Mesodermal cell (in vitro differentiated cells): Measurements from ENCODE around the gene TPSB2.

ENCODE experiments used
- H3K27ac ChIP-seq: 2 replicates; pipeline ENCODE4 v1.7.0; 2013; ENCODE audit warnings: mild to moderate bottlenecking, low read depth, low read length, moderate library complexity; ENCODE audit not compliant: severe bottlenecking
- H3K36me3 ChIP-seq: 2 replicates; pipeline ENCODE4 v1.7.1; 2013; ENCODE audit warnings: mild to moderate bottlenecking, low read length, moderate library complexity; ENCODE audit not compliant: control insufficient read depth, insufficient read depth
- H3K4me1 ChIP-seq: one replicate; pipeline ENCODE4 v1.7.1; 2013; ENCODE audit warnings: mild to moderate bottlenecking, low read length; ENCODE audit not compliant: insufficient read depth, control insufficient read depth, poor library complexity, severe bottlenecking
- H3K4me3 ChIP-seq: 2 replicates; pipeline ENCODE4 v1.7.0; 2013; ENCODE audit warnings: low read length, control low read depth, mild to moderate bottlenecking; ENCODE audit not compliant: insufficient read depth, poor library complexity, severe bottlenecking; ENCODE audit errors: extremely low read depth
- H3K9me3 ChIP-seq: 2 replicates; pipeline ENCODE4 v1.7.1; 2013; ENCODE audit warnings: mild to moderate bottlenecking, low read length, moderate library complexity; ENCODE audit not compliant: control insufficient read depth
- whole genome bisulfite sequencing, 2 experiments: methylation state at CpG; one replicate each; pipeline ENCODE4 v1.1.5; 2013; ENCODE audit warnings: missing lambda C conversion rate in 2 of 2; ENCODE audit not compliant: insufficient coverage in 2 of 2; 5-methylcytosine and 5-hydroxymethylcytosine counted together

Gene TPSB2

GRCh38 chr16:1223355-1224214 is 6.4 kb downstream of the TPSB2 start:
- H3K27ac ChIP-seq = no peak overlapping the region
- no peaks in the 10 kb centered on the region for H3K9me3 ChIP-seq
- no peaks in the 10 kb centered on the region for H3K4me1 ChIP-seq
- no peaks in the 10 kb centered on the region for H3K36me3 ChIP-seq
- 94 to 96% methylated on average over 31 to 34 of the region's 38 CpGs for WGBS, 2 experiments
- no peak overlapping the region for H3K4me3 ChIP-seq

DNA sequence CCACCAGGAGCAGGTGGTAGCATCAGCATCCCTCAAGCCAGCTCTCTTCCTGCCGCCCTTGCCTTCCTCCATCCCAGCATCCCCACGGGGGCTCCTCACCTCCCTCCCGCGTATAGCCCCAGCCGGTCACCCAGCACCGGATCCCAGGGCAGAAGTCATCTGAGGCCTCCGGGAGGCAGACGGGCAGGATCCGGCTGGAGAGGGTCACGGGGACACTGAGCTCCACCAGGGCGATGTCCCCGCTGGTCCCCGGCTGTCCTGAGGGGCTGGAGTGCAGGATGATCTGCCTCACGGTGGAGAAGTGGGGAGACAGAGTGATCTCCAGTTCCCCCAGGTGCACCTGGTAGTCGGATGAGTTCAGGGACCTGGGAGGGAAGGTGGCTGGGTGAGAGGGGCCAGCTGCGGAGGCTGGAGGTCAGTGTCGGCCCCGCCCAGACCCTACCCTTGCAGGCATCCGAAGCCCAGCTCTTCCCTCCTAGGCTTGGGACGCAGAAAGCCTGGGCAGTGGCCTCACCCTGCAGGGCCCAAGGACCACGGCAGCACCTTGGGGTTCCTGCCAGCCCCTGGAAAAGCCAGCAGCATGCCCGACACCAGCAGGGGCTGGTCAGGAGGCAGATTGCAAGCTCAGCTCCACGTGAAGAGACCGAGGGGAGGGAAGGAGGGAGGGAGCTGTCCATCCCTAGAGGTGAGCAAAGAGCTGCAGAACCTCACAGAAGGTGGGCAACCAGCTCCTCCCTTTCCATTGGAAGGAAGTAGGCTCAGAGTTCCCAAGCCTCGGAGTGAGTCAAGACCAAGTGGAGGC is 7.2 kb downstream of the TPSB2 start:
- no peaks in the 10 kb centered on the region for H3K4me1 ChIP-seq
- H3K9me3 ChIP-seq = no peaks in the 10 kb centered on the region
- H3K4me3 ChIP-seq = no peak overlapping the region
- WGBS, 2 experiments = 87 to 89% methylated on average over 18 to 25 of the region's 25 CpGs
- H3K36me3 ChIP-seq = no peaks in the 10 kb centered on the region
- no peak overlapping the region for H3K27ac ChIP-seq

DNA sequence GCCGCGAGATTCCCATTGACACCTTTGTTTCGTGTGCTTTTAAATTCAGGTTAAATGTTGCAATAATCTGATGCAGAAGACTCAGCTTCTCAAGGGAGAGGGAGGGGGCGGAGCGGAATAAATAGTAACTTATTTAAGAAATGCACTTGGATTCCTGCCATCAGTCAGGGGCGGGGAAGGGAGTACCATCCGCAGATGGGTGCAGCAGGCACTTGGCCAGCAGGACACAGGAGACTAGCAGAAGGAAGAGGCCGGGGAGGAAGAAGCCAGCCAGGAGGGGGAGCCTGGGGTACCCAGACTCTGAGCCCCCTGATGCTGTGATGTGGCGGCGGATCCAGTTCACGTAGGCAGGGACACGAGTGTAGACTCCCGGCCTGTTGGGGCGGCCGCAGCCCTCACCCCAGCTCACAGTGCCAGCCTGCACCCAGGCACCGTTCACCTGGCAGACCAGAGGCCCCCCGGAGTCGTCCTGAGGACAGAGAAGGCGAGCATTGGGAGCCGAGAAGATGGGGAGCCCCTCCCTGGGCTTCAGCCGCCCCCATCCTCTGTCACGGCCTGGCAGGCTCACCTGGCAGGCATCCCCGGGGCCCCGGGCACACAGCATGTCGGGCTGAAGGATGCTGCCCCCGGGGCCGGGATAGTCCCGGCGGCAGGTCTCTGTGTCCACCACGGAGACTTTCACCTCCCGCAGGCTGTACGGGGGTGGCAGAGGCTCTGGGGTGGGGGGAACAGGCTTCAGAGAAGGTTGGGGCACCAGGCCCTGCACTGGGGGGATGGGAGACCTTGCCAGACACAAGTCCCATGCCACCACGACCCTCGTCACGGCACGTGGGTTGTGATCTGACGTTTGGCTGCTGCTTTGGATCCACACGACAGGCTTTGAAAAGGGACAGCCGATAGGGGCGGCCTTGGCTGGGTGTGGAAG is 8.1 kb downstream of the TPSB2 start:
- WGBS, 2 experiments = 92 to 95% methylated on average over 37 to 38 of the region's 40 CpGs
- Histone ChIP-seq H3K36me3 (no peaks in the 10 kb centered on the region), H3K4me1 (no peaks in the 10 kb centered on the region), H3K4me3 (no peak overlapping the region), H3K9me3 (no peaks in the 10 kb centered on the region), H3K27ac (no peak overlapping the region)

DNA sequence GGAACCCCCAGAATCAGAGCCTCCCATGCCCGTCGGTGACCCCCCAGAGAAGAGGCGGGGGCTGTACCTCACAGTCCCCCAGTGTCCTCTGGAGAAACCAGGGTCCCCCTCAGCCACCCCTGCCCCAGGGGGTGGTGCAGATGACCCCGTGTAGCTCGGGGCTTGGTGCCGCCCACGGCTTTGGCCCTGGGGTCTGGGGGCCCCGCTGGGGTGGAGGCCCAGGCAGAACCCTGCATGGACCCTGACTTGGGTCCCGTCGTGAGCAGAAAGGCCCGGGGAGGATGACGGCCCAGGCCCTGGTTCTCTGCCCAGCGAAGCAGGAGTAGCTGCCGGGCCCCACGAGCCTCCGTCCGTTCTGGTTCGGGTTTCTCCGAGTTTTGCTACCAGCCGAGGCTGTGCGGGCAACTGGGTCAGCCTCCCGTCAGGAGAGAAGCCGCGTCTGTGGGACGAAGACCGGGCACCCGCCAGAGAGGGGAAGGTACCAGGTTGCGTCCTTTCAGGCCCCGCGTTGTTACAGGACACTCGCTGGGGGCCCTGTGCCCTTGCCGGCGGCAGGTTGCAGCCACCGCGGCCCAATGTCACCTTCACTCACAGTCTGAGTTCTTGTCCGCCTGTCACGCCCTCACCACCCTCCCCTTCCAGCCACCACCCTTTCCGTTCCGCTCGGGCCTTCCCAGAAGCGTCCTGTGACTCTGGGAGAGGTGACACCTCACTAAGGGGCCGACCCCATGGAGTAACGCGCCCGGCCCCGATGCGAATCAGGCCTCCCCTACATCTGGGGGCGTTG is 8.9 kb downstream of the TPSB2 start:
- Histone ChIP-seq H3K9me3 (no peaks in the 10 kb centered on the region), H3K27ac (no peak overlapping the region), H3K36me3 (no peaks in the 10 kb centered on the region), H3K4me1 (no peaks in the 10 kb centered on the region), H3K4me3 (no peak overlapping the region)
- 93 to 94% methylated on average over 43 to 46 of the region's 48 CpGs for WGBS, 2 experiments

GRCh38 chr16:1220098-1220728 is 9.8 kb downstream of the TPSB2 start:
- no peak overlapping the region for H3K4me3 ChIP-seq
- H3K27ac ChIP-seq = no peak overlapping the region
- no peaks in the 10 kb centered on the region for H3K9me3 ChIP-seq
- 95 to 96% methylated on average over 46 to 51 of the region's 55 CpGs for WGBS, 2 experiments
- H3K4me1 ChIP-seq = no peaks in the 10 kb centered on the region
- no peaks in the 10 kb centered on the region for H3K36me3 ChIP-seq

- H3K27ac ChIP-seq = no peak overlapping the region
- 88 to 92% methylated on average over 21 to 23 of the region's 24 CpGs for WGBS, 2 experiments
- no peaks in the 10 kb centered on the region for H3K9me3 ChIP-seq
- H3K4me1 ChIP-seq = no peaks in the 10 kb centered on the region
- no peaks in the 10 kb centered on the region for H3K36me3 ChIP-seq
- H3K4me3 ChIP-seq = no peak overlapping the region
Measured at GRCh38 chr16:1218930-1219611, 10.9 kb downstream of the TPSB2 start.

- WGBS, 2 experiments = 93 to 95% methylated on average over 43 to 44 of the region's 49 CpGs
- Histone ChIP-seq H3K36me3 (no peaks in the 10 kb centered on the region), H3K27ac (no peak overlapping the region), H3K4me1 (no peaks in the 10 kb centered on the region), H3K4me3 (no peak overlapping the region), H3K9me3 (no peaks in the 10 kb centered on the region)
Measured at GRCh38 chr16:1218061-1218929, 11.7 kb downstream of the TPSB2 start.

- no peak overlapping the region for H3K4me3 ChIP-seq
- no peaks in the 10 kb centered on the region for H3K4me1 ChIP-seq
- no peak overlapping the region for H3K27ac ChIP-seq
- WGBS, 2 experiments = 93 to 95% methylated on average over 18 to 24 of the region's 24 CpGs
- no peaks in the 10 kb centered on the region for H3K36me3 ChIP-seq
- no peaks in the 10 kb centered on the region for H3K9me3 ChIP-seq
Measured at GRCh38 chr16:1217526-1217925, 12.5 kb downstream of the TPSB2 start.
